Liver (tissue), 9 donors: ENCODE measurements around the gene C19orf33. TPM values are rescaled to one million over a fixed set of nuclear protein-coding genes. Genes with fewer than 3 reads are reported as not detected.

Experiments used
- DNase-seq: peaks from one replicate; pipeline ENCODE4 v3.0.0-alpha.2; 2017; ENCODE audit warnings: low spot score
- H3K27ac ChIP-seq, 2 donors: one replicate each; pipeline ENCODE4 v1.7.0; 2013; ENCODE audit warnings: inconsistent platforms in 2 of 2, low read length in 2 of 2, control low read depth in 1 of 2, low read depth in 1 of 2, mild to moderate bottlenecking in 1 of 2
- H3K27me3 ChIP-seq, 4 donors: one replicate each; pipeline versions ENCODE4 v1.6.1 to v1.7.0; 2013; ENCODE audit warnings: low read length in 3 of 4, inconsistent platforms in 1 of 4, mild to moderate bottlenecking in 1 of 4, moderate library complexity in 1 of 4; ENCODE audit not compliant: control insufficient read depth in 4 of 4, insufficient read depth in 4 of 4
- H3K36me3 ChIP-seq, 4 donors: one replicate each; pipeline versions ENCODE4 v1.6.1 to v1.7.0; 2013; ENCODE audit warnings: low read length in 3 of 4, mild to moderate bottlenecking in 3 of 4, low read depth in 1 of 4, moderate library complexity in 1 of 4; ENCODE audit not compliant: control insufficient read depth in 4 of 4, insufficient read depth in 3 of 4
- H3K4me1 ChIP-seq, 4 donors: one replicate each; pipeline versions ENCODE4 v1.6.1 to v1.7.0; 2013; ENCODE audit warnings: low read length in 3 of 4, mild to moderate bottlenecking in 3 of 4, moderate library complexity in 1 of 4; ENCODE audit not compliant: control insufficient read depth in 4 of 4, insufficient read depth in 4 of 4
- H3K4me3 ChIP-seq, 3 donors: one replicate each; pipeline versions ENCODE4 v1.6.1 to v1.7.0; 2013; ENCODE audit warnings: low read length in 3 of 3, control low read depth in 1 of 3, low read depth in 1 of 3, mild to moderate bottlenecking in 1 of 3
- H3K9ac ChIP-seq, 2 donors: one replicate each; pipeline ENCODE4 v1.7.0; 2013; ENCODE audit warnings: low read length in 2 of 2, mild to moderate bottlenecking in 2 of 2, moderate library complexity in 2 of 2, control low read depth in 1 of 2, low read depth in 1 of 2
- H3K9me3 ChIP-seq, 4 donors: one replicate each; pipeline versions ENCODE4 v1.6.1 to v1.7.0; 2013; ENCODE audit warnings: low read length in 3 of 4; ENCODE audit not compliant: control insufficient read depth in 4 of 4
- EGR1 ChIP-seq, 2 donors: IDR thresholded peaks; 2 replicates each; pipeline ENCODE4 v1.6.1; 2016 to 2018; ENCODE audit warnings: antibody characterized with exemption in 2 of 2, low read depth in 2 of 2
- FOXA1 ChIP-seq: IDR thresholded peaks from 2 replicates; pipeline ENCODE4 v1.6.1; 2016; ENCODE audit warnings: antibody characterized with exemption
- GABPA ChIP-seq, 2 donors: IDR thresholded peaks in 1 of 2; conservative IDR thresholded peaks in 1 of 2; 2 replicates each; pipeline ENCODE4 v1.6.1; 2016; ENCODE audit warnings: antibody characterized with exemption in 2 of 2, mild to moderate bottlenecking in 1 of 2, moderate library complexity in 1 of 2
- HNF4A ChIP-seq, 2 donors: conservative IDR thresholded peaks; 2 replicates each; pipeline ENCODE4 v1.6.1; 2016; ENCODE audit warnings: antibody characterized with exemption in 2 of 2, mild to moderate bottlenecking in 2 of 2
- HNF4G ChIP-seq: IDR thresholded peaks from 2 replicates; pipeline ENCODE4 v1.6.1; 2016; ENCODE audit warnings: antibody characterized with exemption
- JUND ChIP-seq, 2 donors: IDR thresholded peaks; 2 replicates each; pipeline ENCODE4 v1.6.1; 2016; ENCODE audit warnings: antibody characterized with exemption in 2 of 2
- NR2F2 ChIP-seq: IDR thresholded peaks from 2 replicates; pipeline ENCODE4 v1.6.1; 2016; ENCODE audit warnings: antibody characterized with exemption
- SP1 ChIP-seq: IDR thresholded peaks from 2 replicates; pipeline ENCODE4 v1.6.1; 2018; ENCODE audit warnings: antibody characterized with exemption, mild to moderate bottlenecking
- TAF1 ChIP-seq: conservative IDR thresholded peaks from 2 replicates; pipeline ENCODE4 v1.6.1; 2016; ENCODE audit warnings: antibody characterized with exemption, mild to moderate bottlenecking
- YY1 ChIP-seq: IDR thresholded peaks from 2 replicates; pipeline ENCODE4 v1.6.1; 2016; ENCODE audit warnings: antibody characterized with exemption, mild to moderate bottlenecking
- WGBS: extraction: QIAGEN DNeasy Blood & Tissue Kit; methylation state at CpG from one replicate; pipeline ENCODE4 v1.1.7; 2013; 5-methylcytosine and 5-hydroxymethylcytosine counted together
- polyA plus RNA-seq, 2 donors: library from polyadenylated mRNA; stranded (reverse) in 1 of 2; unstranded in 1 of 2; fragments of 200-250 nt in 1 of 2; fragments of >200 nt in 1 of 2; fragmentation: Nextera tagmentation in 1 of 2; extraction: Ambion mirVana in 1 of 2; gene quantifications; one replicate each; pipeline versions ENCODE4 v1.2.1 to v1.2.3, GENCODE V29; 2013 to 2015
- total RNA-seq, 2 donors: library from RNA; depleted of rRNA; stranded (reverse); fragments of >200 nt; gene quantifications; one replicate each; pipeline ENCODE4 v1.2.3, GENCODE V29; 2014
- TF ChIP-seq, protein P1 (sequence below): IDR thresholded peaks from 2 replicates; pipeline ENCODE4 v1.6.1; 2016; ENCODE audit warnings: antibody characterized with exemption
- TF ChIP-seq, protein P2 (sequence below): IDR thresholded peaks from 2 replicates; pipeline ENCODE4 v1.6.1; 2016; ENCODE audit warnings: antibody characterized with exemption
- TF ChIP-seq, protein P3 (sequence below): fragments of 150-350 bp; IDR thresholded peaks from 2 replicates; pipeline ENCODE4 v1.5.1; 2017; ENCODE audit warnings: improper control_type of control experiment, low read depth, low read length; ENCODE audit not compliant: missing input control
- TF ChIP-seq, protein P4 (sequence below): IDR thresholded peaks from 2 replicates; pipeline ENCODE4 v1.6.1; 2016; ENCODE audit warnings: antibody characterized with exemption
- TF ChIP-seq, protein P5 (sequence below): IDR thresholded peaks from 2 replicates; pipeline ENCODE4 v1.6.1; 2016; ENCODE audit warnings: antibody characterized with exemption, mild to moderate bottlenecking
- donor health status: healthy.
- donor health status: healthy.
- donor health status: healthy.
- donor health status: healthy.
- donor health status: healthy.

The C19orf33 gene
- total and polyA plus RNA-seq, 4 donors = 0.36 to 1.6 TPM; not detected in 2

DNA sequence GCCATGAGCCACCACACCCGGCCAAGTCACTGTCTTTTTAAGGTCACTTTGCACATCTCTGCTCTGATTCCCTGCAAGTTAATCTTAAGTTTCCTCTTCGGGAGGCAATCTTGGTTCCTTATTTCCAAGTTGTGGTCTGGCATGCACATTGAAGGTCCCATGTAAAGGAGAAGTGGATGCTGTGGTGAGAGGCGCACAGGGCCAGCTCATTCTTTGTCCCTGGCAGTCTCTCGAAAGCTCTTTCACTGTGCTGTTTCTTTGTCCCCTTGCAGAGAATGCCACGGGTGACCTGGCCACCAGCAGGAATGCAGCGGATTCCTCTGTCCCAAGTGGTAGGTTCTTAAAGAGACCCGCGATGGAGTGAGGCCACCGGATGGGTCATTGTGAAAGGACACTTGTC lies 16.4 kb upstream of the C19orf33 start:
- 80% methylated on average over 9 of the region's 9 CpGs for WGBS
- Histone ChIP-seq H3K27me3 (no peaks in the 10 kb centered on the region), H3K9ac (no peak overlapping the region), H3K4me1 (no peaks in the 10 kb centered on the region), H3K4me3 (no peak overlapping the region), H3K36me3 (no peaks in the 10 kb centered on the region), H3K9me3 (no peaks in the 10 kb centered on the region), H3K27ac (no peak overlapping the region)
- TF ChIP-seq YY1 (no peak), HNF4A (conservative IDR thresholded peaks at IDR 0.05) (no peak), EGR1 (IDR thresholded peaks at IDR 0.05; ENCODE audit: low read depth in 2 of 2) (no peak), FOXA1 (no peak), SP1 (no peak)
- TF ChIP-seq, protein P1, sequence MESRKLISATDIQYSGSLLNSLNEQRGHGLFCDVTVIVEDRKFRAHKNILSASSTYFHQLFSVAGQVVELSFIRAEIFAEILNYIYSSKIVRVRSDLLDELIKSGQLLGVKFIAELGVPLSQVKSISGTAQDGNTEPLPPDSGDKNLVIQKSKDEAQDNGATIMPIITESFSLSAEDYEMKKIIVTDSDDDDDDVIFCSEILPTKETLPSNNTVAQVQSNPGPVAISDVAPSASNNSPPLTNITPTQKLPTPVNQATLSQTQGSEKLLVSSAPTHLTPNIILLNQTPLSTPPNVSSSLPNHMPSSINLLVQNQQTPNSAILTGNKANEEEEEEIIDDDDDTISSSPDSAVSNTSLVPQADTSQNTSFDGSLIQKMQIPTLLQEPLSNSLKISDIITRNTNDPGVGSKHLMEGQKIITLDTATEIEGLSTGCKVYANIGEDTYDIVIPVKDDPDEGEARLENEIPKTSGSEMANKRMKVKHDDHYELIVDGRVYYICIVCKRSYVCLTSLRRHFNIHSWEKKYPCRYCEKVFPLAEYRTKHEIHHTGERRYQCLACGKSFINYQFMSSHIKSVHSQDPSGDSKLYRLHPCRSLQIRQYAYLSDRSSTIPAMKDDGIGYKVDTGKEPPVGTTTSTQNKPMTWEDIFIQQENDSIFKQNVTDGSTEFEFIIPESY = no peak
- TF ChIP-seq, protein P2, sequence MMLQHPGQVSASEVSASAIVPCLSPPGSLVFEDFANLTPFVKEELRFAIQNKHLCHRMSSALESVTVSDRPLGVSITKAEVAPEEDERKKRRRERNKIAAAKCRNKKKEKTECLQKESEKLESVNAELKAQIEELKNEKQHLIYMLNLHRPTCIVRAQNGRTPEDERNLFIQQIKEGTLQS = no peak
- DNase-seq = no peak

DNA sequence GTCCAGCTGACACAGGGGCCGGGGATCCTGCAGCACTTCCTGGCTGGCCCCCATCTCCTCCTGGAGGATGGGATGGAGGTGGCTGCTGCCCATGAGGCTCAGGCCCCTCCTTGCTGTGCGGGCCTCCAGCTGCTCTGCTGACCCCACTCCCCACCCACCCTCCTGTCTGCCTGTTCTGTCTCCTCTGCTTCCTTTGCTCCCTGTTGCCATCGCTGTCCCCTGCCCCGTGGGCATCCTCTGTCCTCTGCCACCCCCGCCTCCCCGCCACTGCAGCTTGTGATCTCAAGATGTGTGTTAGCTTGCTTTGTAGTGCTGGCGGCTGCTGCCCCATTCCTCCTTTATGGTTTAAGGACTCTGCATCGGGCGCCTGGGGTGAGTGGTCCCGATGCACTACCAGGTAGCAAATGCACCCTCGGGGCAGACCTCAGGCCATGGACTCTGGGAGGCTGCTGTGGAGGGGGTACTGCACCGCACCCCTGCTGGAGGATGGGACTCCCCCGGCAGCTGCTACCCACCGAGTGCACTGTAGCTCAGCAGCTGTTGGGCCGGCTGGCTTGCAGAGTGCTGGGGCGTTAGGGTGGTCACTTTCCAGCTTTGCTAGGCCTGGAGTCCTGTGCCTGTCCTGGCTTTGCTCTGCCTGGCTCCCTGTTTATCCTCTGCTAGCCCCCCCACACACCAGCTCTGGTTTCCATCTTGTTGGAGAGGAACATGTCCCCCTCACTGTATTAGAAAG lies 15.8 kb upstream of the C19orf33 start:
- Histone ChIP-seq H3K9me3 (no peaks in the 10 kb centered on the region), H3K4me3 (no peak overlapping the region), H3K9ac (no peak overlapping the region), H3K36me3 (no peaks in the 10 kb centered on the region), H3K27ac (no peak overlapping the region), H3K27me3 (no peaks in the 10 kb centered on the region), H3K4me1 (no peaks in the 10 kb centered on the region)
- 87% methylated on average over 16 of the region's 16 CpGs for WGBS
- TF ChIP-seq, protein P1 = no peak
- TF ChIP-seq, protein P3, sequence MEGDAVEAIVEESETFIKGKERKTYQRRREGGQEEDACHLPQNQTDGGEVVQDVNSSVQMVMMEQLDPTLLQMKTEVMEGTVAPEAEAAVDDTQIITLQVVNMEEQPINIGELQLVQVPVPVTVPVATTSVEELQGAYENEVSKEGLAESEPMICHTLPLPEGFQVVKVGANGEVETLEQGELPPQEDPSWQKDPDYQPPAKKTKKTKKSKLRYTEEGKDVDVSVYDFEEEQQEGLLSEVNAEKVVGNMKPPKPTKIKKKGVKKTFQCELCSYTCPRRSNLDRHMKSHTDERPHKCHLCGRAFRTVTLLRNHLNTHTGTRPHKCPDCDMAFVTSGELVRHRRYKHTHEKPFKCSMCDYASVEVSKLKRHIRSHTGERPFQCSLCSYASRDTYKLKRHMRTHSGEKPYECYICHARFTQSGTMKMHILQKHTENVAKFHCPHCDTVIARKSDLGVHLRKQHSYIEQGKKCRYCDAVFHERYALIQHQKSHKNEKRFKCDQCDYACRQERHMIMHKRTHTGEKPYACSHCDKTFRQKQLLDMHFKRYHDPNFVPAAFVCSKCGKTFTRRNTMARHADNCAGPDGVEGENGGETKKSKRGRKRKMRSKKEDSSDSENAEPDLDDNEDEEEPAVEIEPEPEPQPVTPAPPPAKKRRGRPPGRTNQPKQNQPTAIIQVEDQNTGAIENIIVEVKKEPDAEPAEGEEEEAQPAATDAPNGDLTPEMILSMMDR = no peak
- no peak for TF ChIP-seq SP1
- no peak for TF ChIP-seq HNF4G
- TF ChIP-seq GABPA (IDR thresholded peaks at IDR 0.05 in 1 of 2, conservative IDR thresholded peaks at IDR 0.05 in 1 of 2) = no peak
- TF ChIP-seq, protein P4, sequence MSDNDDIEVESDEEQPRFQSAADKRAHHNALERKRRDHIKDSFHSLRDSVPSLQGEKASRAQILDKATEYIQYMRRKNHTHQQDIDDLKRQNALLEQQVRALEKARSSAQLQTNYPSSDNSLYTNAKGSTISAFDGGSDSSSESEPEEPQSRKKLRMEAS = no peak
- TF ChIP-seq EGR1 (IDR thresholded peaks at IDR 0.05; ENCODE audit: low read depth in 2 of 2) = no peak
- TF ChIP-seq HNF4A (conservative IDR thresholded peaks at IDR 0.05) = no peak
- no peak for TF ChIP-seq YY1
- no peak for TF ChIP-seq TAF1
- no peak for TF ChIP-seq NR2F2
- TF ChIP-seq JUND (IDR thresholded peaks at IDR 0.05) = no peak
- TF ChIP-seq, protein P5, sequence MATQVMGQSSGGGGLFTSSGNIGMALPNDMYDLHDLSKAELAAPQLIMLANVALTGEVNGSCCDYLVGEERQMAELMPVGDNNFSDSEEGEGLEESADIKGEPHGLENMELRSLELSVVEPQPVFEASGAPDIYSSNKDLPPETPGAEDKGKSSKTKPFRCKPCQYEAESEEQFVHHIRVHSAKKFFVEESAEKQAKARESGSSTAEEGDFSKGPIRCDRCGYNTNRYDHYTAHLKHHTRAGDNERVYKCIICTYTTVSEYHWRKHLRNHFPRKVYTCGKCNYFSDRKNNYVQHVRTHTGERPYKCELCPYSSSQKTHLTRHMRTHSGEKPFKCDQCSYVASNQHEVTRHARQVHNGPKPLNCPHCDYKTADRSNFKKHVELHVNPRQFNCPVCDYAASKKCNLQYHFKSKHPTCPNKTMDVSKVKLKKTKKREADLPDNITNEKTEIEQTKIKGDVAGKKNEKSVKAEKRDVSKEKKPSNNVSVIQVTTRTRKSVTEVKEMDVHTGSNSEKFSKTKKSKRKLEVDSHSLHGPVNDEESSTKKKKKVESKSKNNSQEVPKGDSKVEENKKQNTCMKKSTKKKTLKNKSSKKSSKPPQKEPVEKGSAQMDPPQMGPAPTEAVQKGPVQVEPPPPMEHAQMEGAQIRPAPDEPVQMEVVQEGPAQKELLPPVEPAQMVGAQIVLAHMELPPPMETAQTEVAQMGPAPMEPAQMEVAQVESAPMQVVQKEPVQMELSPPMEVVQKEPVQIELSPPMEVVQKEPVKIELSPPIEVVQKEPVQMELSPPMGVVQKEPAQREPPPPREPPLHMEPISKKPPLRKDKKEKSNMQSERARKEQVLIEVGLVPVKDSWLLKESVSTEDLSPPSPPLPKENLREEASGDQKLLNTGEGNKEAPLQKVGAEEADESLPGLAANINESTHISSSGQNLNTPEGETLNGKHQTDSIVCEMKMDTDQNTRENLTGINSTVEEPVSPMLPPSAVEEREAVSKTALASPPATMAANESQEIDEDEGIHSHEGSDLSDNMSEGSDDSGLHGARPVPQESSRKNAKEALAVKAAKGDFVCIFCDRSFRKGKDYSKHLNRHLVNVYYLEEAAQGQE = no peak
- TF ChIP-seq, protein P2 = no peak
- DNase-seq = no peak
